Astrocyte (in vitro differentiated cells and primary cell): ENCODE results near the gene AOAH.

Experiments
- CTCF ChIP-seq: IDR thresholded peaks from 2 replicates; pipeline ENCODE4 v1.5.1; 2011; ENCODE audit warnings: low read depth, mild to moderate bottlenecking, inconsistent platforms, low read length, moderate library complexity; ENCODE audit not compliant: insufficient read depth
- EZH2 ChIP-seq: IDR thresholded peaks from 2 replicates; pipeline ENCODE4 v1.6.1; 2012; ENCODE audit warnings: mild to moderate bottlenecking, low read length, inconsistent platforms; ENCODE audit not compliant: insufficient read depth

GRCh38 chr7:36475381-36475780 is 248.9 kb downstream of the AOAH start:
- TF ChIP-seq CTCF: no peak
- TF ChIP-seq EZH2: no peak
